ENCODE data around the gene MUC22.
"Not testable (repeated sequence)": the region's sequence is repeated elsewhere in the genome, so short reads cannot be mapped to it uniquely, and the experiment has no call there.

Gene MUC22

GRCh38 chr6:31065556-31065955, 55.3 kb downstream of the MUC22 start:
- Histone ChIP-seq H3K27ac (ENCODE audit: low read depth, low read length) (no peak overlapping the region), H3K36me3 (ENCODE audit: insufficient read depth, low read length) (no peaks in the 10 kb centered on the region), H3K27me3 (ENCODE audit: control insufficient read depth in 1 of 2, insufficient read depth in 2 of 2, low read length in 2 of 2) (peaks cover 0 to 3% of the 10 kb centered on the region in 2 donors)

GRCh38 chr6:31067028-31067427, 56.8 kb downstream of the MUC22 start:
- H3K9me3 ChIP-seq (ENCODE audit: low read length); H3K36me3 ChIP-seq (ENCODE audit: insufficient read depth, low read length); H3K27ac ChIP-seq (ENCODE audit: low read depth, low read length); H3K4me1 ChIP-seq (ENCODE audit: insufficient read depth, low read length); H3K4me3 ChIP-seq (ENCODE audit: low read depth in 1 of 2, low read length in 2 of 2); H3K27me3 ChIP-seq (ENCODE audit: control insufficient read depth in 1 of 2, insufficient read depth in 2 of 2, low read length in 2 of 2); H3K9ac ChIP-seq (ENCODE audit: low read length): not testable (repeated sequence)

More at GRCh38 chr6:31065556-31065955, 55.3 kb downstream of the MUC22 start:
- Histone ChIP-seq H3K9me3 (ENCODE audit: low read length) (no peaks in the 10 kb centered on the region), H3K4me1 (ENCODE audit: insufficient read depth, low read length) (no peaks in the 10 kb centered on the region), H3K4me3 (ENCODE audit: low read depth in 1 of 2, low read length in 2 of 2) (no peak overlapping the region), H3K9ac (ENCODE audit: low read length) (no peak overlapping the region)

DNA sequence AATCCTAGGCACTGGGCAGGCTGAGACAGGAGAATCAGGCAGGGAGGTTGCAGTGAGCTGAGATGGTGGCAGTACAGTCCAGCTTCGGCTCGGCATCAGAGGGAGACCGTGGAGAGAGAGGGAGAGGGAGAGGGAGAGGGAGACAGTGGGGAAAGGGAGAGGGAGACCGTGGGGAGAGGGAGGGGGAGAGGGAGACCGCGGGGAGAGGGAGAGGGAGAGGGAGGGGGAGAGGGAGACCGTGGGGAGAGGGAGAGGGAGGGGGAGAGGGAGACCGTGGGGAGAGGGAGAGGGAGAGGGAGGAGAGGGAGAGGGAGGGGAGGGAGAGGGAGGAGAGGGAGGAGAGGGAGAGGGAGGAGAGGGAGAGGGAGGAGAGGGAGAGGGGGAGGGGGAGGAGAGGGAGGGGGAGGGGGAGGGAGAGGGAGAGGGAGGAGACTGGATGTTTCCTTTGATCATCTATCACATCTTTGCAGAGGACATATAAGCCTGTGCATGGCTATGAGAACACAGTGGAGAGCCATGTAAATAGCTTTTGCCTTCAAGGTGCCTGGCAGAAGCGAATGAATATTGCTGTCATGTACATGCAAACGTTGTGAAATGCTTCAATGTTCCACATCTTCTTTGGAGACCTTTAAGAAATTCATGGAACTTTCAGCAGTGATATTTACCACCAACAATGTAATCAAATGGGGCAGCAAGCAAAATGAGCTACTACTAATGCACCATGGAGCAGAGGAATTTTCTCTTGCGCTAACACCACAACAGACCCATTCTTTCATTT, 57.8 kb downstream of the MUC22 start:
- not testable (repeated sequence) for H3K27me3 ChIP-seq (ENCODE audit: control insufficient read depth in 1 of 2, insufficient read depth in 2 of 2, low read length in 2 of 2); H3K36me3 ChIP-seq (ENCODE audit: insufficient read depth, low read length); H3K4me3 ChIP-seq (ENCODE audit: low read depth in 1 of 2, low read length in 2 of 2); H3K27ac ChIP-seq (ENCODE audit: low read depth, low read length); H3K9ac ChIP-seq (ENCODE audit: low read length); H3K4me1 ChIP-seq (ENCODE audit: insufficient read depth, low read length); H3K9me3 ChIP-seq (ENCODE audit: low read length)

DNA sequence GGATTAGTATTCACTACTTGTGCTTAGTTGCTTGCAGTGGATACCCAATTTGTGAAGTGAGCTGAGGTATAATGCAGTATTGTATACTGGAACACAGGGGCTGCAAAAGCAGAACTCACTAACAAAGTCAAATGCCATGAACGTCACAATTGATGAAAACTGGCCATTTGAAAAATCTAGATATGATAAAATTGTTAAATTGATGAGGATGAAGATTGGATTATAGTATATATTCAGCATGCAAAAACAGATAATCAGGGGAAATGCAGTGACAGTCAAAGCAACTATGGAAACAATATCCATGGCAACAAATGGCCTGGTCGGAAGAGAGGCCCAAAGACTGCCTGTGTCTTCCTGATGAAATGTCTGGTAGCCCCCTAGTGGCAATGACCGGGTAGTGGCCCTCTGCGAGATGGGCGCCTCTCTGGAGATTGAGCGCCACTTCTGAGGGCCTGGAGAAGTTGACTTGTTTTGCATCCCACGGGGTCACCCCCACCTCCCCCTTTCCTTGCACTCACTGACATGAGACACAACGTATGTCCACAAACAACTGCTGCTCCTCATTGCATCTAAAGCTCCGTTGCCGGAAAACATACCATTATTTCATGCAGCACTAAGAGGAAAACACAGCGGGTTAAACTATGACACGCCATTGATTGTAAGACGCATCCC, 58.5 kb downstream of the MUC22 start:
- no peaks in the 10 kb centered on the region for H3K27me3 ChIP-seq (ENCODE audit: control insufficient read depth in 1 of 2, insufficient read depth in 2 of 2, low read length in 2 of 2)
- H3K36me3 ChIP-seq (ENCODE audit: insufficient read depth, low read length) = no peaks in the 10 kb centered on the region
- no peak overlapping the region for H3K9ac ChIP-seq (ENCODE audit: low read length)
- no peak overlapping the region for H3K4me3 ChIP-seq (ENCODE audit: low read depth in 1 of 2, low read length in 2 of 2)
- no peak overlapping the region for H3K27ac ChIP-seq (ENCODE audit: low read depth, low read length)
- no peaks in the 10 kb centered on the region for H3K9me3 ChIP-seq (ENCODE audit: low read length)
- H3K4me1 ChIP-seq (ENCODE audit: insufficient read depth, low read length) = peaks cover 8% of the 10 kb centered on the region

- no peaks in the 10 kb centered on the region for H3K27me3 ChIP-seq (ENCODE audit: control insufficient read depth in 1 of 2, insufficient read depth in 2 of 2, low read length in 2 of 2)
- H3K9me3 ChIP-seq (ENCODE audit: low read length) = no peaks in the 10 kb centered on the region
- H3K9ac ChIP-seq (ENCODE audit: low read length) = no peak overlapping the region
- no peak overlapping the region for H3K27ac ChIP-seq (ENCODE audit: low read depth, low read length)
- H3K4me3 ChIP-seq (ENCODE audit: low read depth in 1 of 2, low read length in 2 of 2) = no peak overlapping the region
- no peaks in the 10 kb centered on the region for H3K36me3 ChIP-seq (ENCODE audit: insufficient read depth, low read length)
- peaks cover 8% of the 10 kb centered on the region for H3K4me1 ChIP-seq (ENCODE audit: insufficient read depth, low read length)
Measured at GRCh38 chr6:31070711-31071197, 60.5 kb downstream of the MUC22 start.

GRCh38 chr6:31074401-31074800, 64.1 kb downstream of the MUC22 start:
- H3K27ac ChIP-seq (ENCODE audit: low read depth, low read length) = no peak overlapping the region

GRCh38 chr6:31075528-31075927, 65.3 kb downstream of the MUC22 start:
- Histone ChIP-seq H3K9ac (ENCODE audit: low read length) (no peak overlapping the region), H3K36me3 (ENCODE audit: insufficient read depth, low read length) (no peaks in the 10 kb centered on the region), H3K27me3 (ENCODE audit: control insufficient read depth in 1 of 2, insufficient read depth in 2 of 2, low read length in 2 of 2) (no peaks in the 10 kb centered on the region), H3K4me3 (ENCODE audit: low read depth in 1 of 2, low read length in 2 of 2) (no peak overlapping the region), H3K9me3 (ENCODE audit: low read length) (no peaks in the 10 kb centered on the region), H3K4me1 (ENCODE audit: insufficient read depth, low read length) (peaks cover 13% of the 10 kb centered on the region), H3K27ac (ENCODE audit: low read depth, low read length) (no peak overlapping the region)

More at GRCh38 chr6:31074401-31074800, 64.1 kb downstream of the MUC22 start:
- H3K9me3 ChIP-seq (ENCODE audit: low read length) = no peaks in the 10 kb centered on the region
- H3K9ac ChIP-seq (ENCODE audit: low read length) = no peak overlapping the region
- no peak overlapping the region for H3K4me3 ChIP-seq (ENCODE audit: low read depth in 1 of 2, low read length in 2 of 2)
- no peaks in the 10 kb centered on the region for H3K36me3 ChIP-seq (ENCODE audit: insufficient read depth, low read length)
- H3K4me1 ChIP-seq (ENCODE audit: insufficient read depth, low read length) = peaks cover 10% of the 10 kb centered on the region
- no peaks in the 10 kb centered on the region for H3K27me3 ChIP-seq (ENCODE audit: control insufficient read depth in 1 of 2, insufficient read depth in 2 of 2, low read length in 2 of 2)

DNA sequence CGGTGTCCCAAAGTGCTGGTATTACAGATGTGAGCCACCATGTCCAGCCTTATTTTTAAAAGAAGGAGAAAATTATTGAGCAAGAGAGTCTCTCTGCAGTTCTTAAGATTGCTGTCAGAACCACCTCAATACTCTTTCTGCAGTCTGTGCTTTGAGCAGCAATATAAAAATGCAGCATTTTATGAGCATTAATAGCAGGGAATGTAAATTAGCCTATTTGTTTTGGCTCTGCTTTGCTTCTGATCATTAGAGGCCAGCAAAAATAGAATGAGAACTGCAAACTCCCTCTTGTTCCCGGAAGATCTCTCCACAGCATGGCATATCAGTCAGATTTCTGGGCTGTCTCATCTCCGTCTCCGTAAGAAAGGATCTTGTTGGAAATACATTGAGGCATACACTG, 66.3 kb downstream of the MUC22 start:
- no peaks in the 10 kb centered on the region for H3K27me3 ChIP-seq (ENCODE audit: control insufficient read depth in 1 of 2, insufficient read depth in 2 of 2, low read length in 2 of 2)
- peaks cover 13% of the 10 kb centered on the region for H3K4me1 ChIP-seq (ENCODE audit: insufficient read depth, low read length)

GRCh38 chr6:31079656-31080261, 69.5 kb downstream of the MUC22 start:
- Histone ChIP-seq H3K36me3 (ENCODE audit: insufficient read depth, low read length) (no peaks in the 10 kb centered on the region), H3K4me3 (ENCODE audit: low read depth in 1 of 2, low read length in 2 of 2) (peak overlapping the region in 1 of 2 donors; percentile 28), H3K9ac (ENCODE audit: low read length) (no peak overlapping the region), H3K9me3 (ENCODE audit: low read length) (no peaks in the 10 kb centered on the region), H3K27me3 (ENCODE audit: control insufficient read depth in 1 of 2, insufficient read depth in 2 of 2, low read length in 2 of 2) (no peaks in the 10 kb centered on the region), H3K27ac (ENCODE audit: low read depth, low read length) (no peak overlapping the region), H3K4me1 (ENCODE audit: insufficient read depth, low read length) (peaks cover 5% of the 10 kb centered on the region)

More for the DNA sequence above, 66.3 kb downstream of the MUC22 start:
- Histone ChIP-seq H3K4me3 (ENCODE audit: low read depth in 1 of 2, low read length in 2 of 2) (no peak overlapping the region), H3K36me3 (ENCODE audit: insufficient read depth, low read length) (no peaks in the 10 kb centered on the region), H3K9me3 (ENCODE audit: low read length) (no peaks in the 10 kb centered on the region), H3K9ac (ENCODE audit: low read length) (no peak overlapping the region), H3K27ac (ENCODE audit: low read depth, low read length) (no peak overlapping the region)

DNA sequence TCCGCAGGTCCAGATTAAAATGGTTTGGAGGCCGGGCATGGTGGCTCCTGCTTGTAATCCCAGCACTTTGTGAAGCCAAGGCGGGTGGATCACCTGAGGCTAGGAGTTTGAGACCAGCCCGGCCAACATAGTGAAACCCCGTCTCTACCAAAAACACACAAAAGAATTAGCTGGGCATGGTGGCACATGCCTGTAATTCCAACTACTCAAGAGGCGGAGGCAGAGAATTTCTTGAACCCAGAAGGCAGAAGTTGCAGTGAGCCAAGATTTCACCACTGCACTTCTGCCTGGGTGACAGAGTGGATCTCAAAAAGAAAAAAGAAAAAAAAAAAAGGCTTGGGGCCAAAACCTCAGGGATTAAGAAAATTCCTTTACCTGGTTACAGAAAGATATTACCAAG, 71.6 kb downstream of the MUC22 start:
- peaks cover 5% of the 10 kb centered on the region for H3K4me1 ChIP-seq (ENCODE audit: insufficient read depth, low read length)
- H3K4me3 ChIP-seq (ENCODE audit: low read depth in 1 of 2, low read length in 2 of 2) = no peak overlapping the region
- H3K27ac ChIP-seq (ENCODE audit: low read depth, low read length) = no peak overlapping the region
- H3K9me3 ChIP-seq (ENCODE audit: low read length) = no peaks in the 10 kb centered on the region
- no peak overlapping the region for H3K9ac ChIP-seq (ENCODE audit: low read length)
- no peaks in the 10 kb centered on the region for H3K27me3 ChIP-seq (ENCODE audit: control insufficient read depth in 1 of 2, insufficient read depth in 2 of 2, low read length in 2 of 2)
- H3K36me3 ChIP-seq (ENCODE audit: insufficient read depth, low read length) = no peaks in the 10 kb centered on the region

DNA sequence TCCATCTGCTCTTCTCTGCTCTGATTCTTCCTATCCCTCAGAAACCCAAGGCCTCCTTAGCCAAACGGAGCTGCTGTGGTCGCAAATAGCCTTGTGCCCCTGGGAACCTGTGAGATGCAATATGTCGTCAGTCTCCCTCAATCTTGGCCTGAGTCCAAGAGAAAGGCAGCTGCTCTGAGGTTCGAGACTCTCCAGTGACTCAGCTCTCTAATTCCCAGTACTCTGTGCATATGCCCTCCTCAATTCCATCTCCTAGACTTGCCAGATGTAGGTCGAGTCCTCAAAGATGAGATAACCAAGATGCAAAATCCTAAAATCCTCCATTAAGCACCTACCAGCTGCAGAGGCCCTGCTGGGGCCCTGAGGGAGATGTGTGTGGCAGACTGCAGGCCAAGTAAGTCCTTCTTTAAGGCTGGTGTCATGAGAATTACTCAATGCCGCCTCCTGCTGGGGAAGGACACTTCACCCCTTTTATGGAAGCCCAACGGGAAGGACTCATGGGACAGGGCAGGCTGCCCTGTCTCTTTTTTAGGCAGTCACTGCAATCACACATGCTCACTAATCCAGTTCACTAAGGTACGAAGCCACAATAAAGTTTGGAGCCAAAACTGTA, 73.6 kb downstream of the MUC22 start:
- Histone ChIP-seq H3K4me3 (ENCODE audit: low read depth in 1 of 2, low read length in 2 of 2) (no peak overlapping the region), H3K9me3 (ENCODE audit: low read length) (no peaks in the 10 kb centered on the region), H3K27ac (ENCODE audit: low read depth, low read length) (no peak overlapping the region), H3K4me1 (ENCODE audit: insufficient read depth, low read length) (peaks cover 5% of the 10 kb centered on the region), H3K9ac (ENCODE audit: low read length) (no peak overlapping the region), H3K36me3 (ENCODE audit: insufficient read depth, low read length) (no peaks in the 10 kb centered on the region), H3K27me3 (ENCODE audit: control insufficient read depth in 1 of 2, insufficient read depth in 2 of 2, low read length in 2 of 2) (no peaks in the 10 kb centered on the region)

Measured in muscle layer of colon (tissue), 2 donors.